ENCODE data around the gene DUOX2.

DUOX2 gene

DNA sequence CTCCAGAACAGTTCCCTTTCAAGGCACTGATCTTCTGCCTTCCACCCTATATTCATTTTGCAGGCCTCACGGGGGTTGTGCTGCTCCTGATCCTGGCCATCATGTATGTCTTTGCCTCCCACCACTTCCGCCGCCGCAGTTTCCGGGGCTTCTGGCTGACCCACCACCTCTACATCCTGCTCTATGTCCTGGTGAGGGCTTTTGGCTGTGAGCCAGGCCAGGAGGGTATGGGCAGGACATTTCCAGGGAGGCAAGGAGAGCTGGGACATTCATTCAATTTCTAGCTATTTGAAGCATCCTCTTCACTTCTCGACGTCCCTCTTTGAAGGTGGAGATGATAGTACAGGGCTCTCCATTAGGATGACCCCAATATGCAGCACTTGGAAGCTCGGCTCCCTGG lies 41.8 kb upstream of the DUOX2 start:
- TF ChIP-seq CTCF (IDR thresholded peaks at IDR 0.05; ENCODE audit: control extremely low read depth, extremely low read depth, low read depth, missing control alignments): no peak
- ChIA-PET POLR2A (interaction anchor here (0.5 to 0.7 kb wide), 3 partner anchors 8 to 32 kb away, joined by 3 read pairs; partner anchors contain the start of gene SHF), CTCF (interaction anchor here (1.5 to 17.2 kb wide), 6 partner anchors 8 to 301 kb away, joined by 4 to 234 read pairs (median 10); no protein-coding TSS in a partner anchor)
- no peak for DNase-seq (ENCODE audit: extremely low spot score)

DNA sequence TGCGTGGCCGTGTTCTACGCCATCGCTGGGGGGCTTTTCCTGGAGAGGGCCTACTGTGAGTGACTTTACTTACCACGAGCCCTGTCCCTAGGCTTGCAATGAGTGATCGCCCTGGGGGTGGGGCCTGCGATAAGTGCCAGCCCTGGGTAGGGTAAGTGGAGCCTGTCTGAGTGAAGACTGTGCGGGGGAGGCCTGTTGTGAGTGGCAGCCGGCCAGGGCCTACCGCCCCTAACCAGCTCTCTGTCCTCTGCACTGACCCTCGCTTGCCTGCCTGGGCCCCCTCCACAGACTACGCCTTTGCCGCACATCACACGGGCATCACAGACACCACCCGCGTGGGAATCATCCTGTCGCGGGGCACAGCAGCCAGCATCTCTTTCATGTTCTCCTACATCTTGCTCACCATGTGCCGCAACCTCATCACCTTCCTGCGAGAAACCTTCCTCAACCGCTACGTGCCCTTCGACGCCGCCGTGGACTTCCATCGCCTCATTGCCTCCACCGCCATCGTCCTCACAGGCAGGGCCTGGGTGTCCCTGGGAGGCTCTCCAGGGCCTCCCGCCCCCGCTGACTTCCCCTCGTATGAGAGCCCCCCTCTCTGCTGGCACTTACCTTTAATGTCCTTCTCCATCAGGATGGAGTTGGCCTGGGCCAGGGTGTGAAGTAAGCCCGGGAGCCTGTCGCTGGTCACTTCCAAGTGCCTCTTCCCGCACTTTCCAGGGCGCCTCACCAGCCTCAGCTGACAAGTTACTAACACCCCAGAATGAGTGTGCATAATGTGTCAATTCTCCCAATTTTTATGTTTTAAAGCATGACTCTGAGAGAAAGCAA lies 38.2 kb upstream of the DUOX2 start:
- DNase-seq (ENCODE audit: extremely low spot score): no peak
- ChIA-PET POLR2A (interaction anchor here (0.7 kb wide), 1 partner anchor 250 kb away, joined by 6 read pairs; a partner anchor contains a TSS), CTCF (interaction anchor here (1.2 to 4.5 kb wide), 2 partner anchors 10 to 11 kb away, joined by 3 to 27 read pairs; no protein-coding TSS in a partner anchor)
- TF ChIP-seq CTCF (IDR thresholded peaks at IDR 0.05; ENCODE audit: control extremely low read depth, extremely low read depth, low read depth, missing control alignments): no peak

GRCh38 chr15:45150997-45151396 lies 37.0 kb upstream of the DUOX2 start:
- DNase-seq (ENCODE audit: extremely low spot score): no peak
- ChIA-PET CTCF (interaction anchor here (1.2 to 4.5 kb wide), 5 partner anchors 9 to 17 kb away, joined by 3 to 27 read pairs (median 5); no protein-coding TSS in a partner anchor), POLR2A (no interaction called here)
- no peak for TF ChIP-seq CTCF (IDR thresholded peaks at IDR 0.05; ENCODE audit: control extremely low read depth, extremely low read depth, low read depth, missing control alignments)

DNA sequence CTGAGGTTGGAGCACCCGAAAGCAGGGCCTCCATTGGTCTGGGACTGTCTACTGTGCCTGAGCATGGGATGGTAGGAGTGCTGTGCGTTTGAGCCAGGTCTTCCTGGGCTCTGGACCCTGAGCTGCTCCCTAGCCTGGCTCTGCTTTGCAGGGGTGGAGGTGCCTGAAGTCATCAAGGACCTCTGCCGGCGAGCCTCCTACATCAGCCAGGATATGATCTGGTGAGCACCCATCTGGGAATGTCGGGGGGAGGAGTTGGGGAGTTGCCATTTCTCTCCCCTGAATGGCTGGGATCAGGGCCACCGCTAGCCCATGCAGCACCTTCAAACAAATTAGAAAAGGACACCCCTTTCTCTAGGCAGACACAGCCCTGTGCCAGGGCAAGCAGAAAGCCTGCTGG lies 36.5 kb upstream of the DUOX2 start:
- DNase-seq (ENCODE audit: extremely low spot score): no peak
- POLR2A ChIA-PET: no interaction called here
- TF ChIP-seq CTCF (IDR thresholded peaks at IDR 0.05; ENCODE audit: control extremely low read depth, extremely low read depth, low read depth, missing control alignments): no peak
- CTCF ChIA-PET: interaction anchor here (1.2 to 4.5 kb wide), 7 partner anchors 8 to 308 kb away, joined by 3 to 27 read pairs (median 5); no protein-coding TSS in a partner anchor

- no peak for DNase-seq (ENCODE audit: extremely low spot score)
- no peak for TF ChIP-seq CTCF (IDR thresholded peaks at IDR 0.05; ENCODE audit: control extremely low read depth, extremely low read depth, low read depth, missing control alignments)
- ChIA-PET CTCF (interaction anchor here (1.2 to 4.5 kb wide), 6 partner anchors 14 to 309 kb away, joined by 3 to 27 read pairs (median 4); no protein-coding TSS in a partner anchor), POLR2A (no interaction called here)
Measured at GRCh38 chr15:45149060-45149459, 35.1 kb upstream of the DUOX2 start.

- ChIA-PET POLR2A (no interaction called here), CTCF (interaction anchor here (1.5 to 4.5 kb wide), 5 partner anchors 15 to 310 kb away, joined by 3 to 27 read pairs (median 5); no protein-coding TSS in a partner anchor)
- no peak for DNase-seq (ENCODE audit: extremely low spot score)
- TF ChIP-seq CTCF (IDR thresholded peaks at IDR 0.05; ENCODE audit: control extremely low read depth, extremely low read depth, low read depth, missing control alignments): no peak
Measured at GRCh38 chr15:45148076-45149059, 34.4 kb upstream of the DUOX2 start.

Data from GM10248 (cell line).